Activated CD8-positive, alpha-beta T cell treated with anti-CD3 and anti-CD28 coated beads for 36 hours (primary cell): ENCODE data around the gene UBE2O. TPM values are rescaled to one million over a fixed set of nuclear protein-coding genes. Genes with fewer than 3 reads are reported as not detected.

Source experiments
- ATAC-seq: fragments of 200-7000 bp; cut with Tn5 transposase; one replicate; pipeline ENCODE4 v1.10.0; 2021; ENCODE audit warnings: mild to moderate bottlenecking, moderate library complexity
- CTCF ChIA-PET: fragments of 350-600 bp; sonication (Branson Sonifier 250); formaldehyde crosslinking; loops from one replicate; lab custom pipeline; 2021; ENCODE audit warnings: antibody characterized with exemption; lab: Charles Lee
- POLR2A ChIA-PET: fragments of 350-600 bp; sonication (Branson Sonifier 250); formaldehyde crosslinking; loops from one replicate; lab custom pipeline; 2021; ENCODE audit warnings: antibody characterized with exemption; lab: Charles Lee
- DNase-seq: peaks from one replicate; pipeline ENCODE4 v3.0.0-alpha.2; 2020
- H3K27ac Mint-ChIP-seq: one replicate; pipeline ENCODE4 v1.8.0; 2021; ENCODE audit warnings: mild to moderate bottlenecking, mixed read lengths
- H3K27me3 Mint-ChIP-seq: one replicate; pipeline ENCODE4 v1.8.0; 2021; ENCODE audit warnings: mixed read lengths
- H3K36me3 Mint-ChIP-seq: one replicate; pipeline ENCODE4 v1.8.0; 2021; ENCODE audit warnings: low read depth, mixed read lengths
- H3K4me1 Mint-ChIP-seq: one replicate; pipeline ENCODE4 v1.8.0; 2021; ENCODE audit warnings: low read depth, mixed read lengths
- H3K4me3 Mint-ChIP-seq: one replicate; pipeline ENCODE4 v1.8.0; 2021; ENCODE audit warnings: mild to moderate bottlenecking, moderate library complexity, mixed read lengths
- H3K9me3 Mint-ChIP-seq: one replicate; pipeline ENCODE4 v1.8.0; 2021; ENCODE audit warnings: mixed read lengths
- CTCF ChIP-seq: fragments of 200-600 bp; IDR thresholded peaks from one replicate; pipeline ENCODE4 v1.8.0; 2022; ENCODE audit warnings: antibody characterized with exemption, mild to moderate bottlenecking
- intact Hi-C: fragments of 100-400 bp; cut with micrococcal nuclease; formaldehyde crosslinking; loops from one replicate; pipeline ENCODE4 v1.10.0; 2022
- total RNA-seq, 2 experiments: library from RNA; stranded (reverse); gene quantifications; one replicate each; pipeline ENCODE4 v1.2.3, GENCODE V29; 2021

Gene UBE2O
- 10 to 100 TPM; 36.8 to 39.5 TPM for total RNA-seq

GRCh38 chr17:76452660-76453430, at the start of gene UBE2O:
Gene UBE2O (minus strand): TSS chr17:76453152. CDS start chr17:76453141, 11 bp downstream.
- H3K9me3 Mint-ChIP-seq: no peaks in the 10 kb centered on the region
- peak within 1 kb of the TSS; percentile 90 for H3K4me3 Mint-ChIP-seq
- ChIA-PET POLR2A (interaction anchor here (0.7 to 1.9 kb wide), 8 partner anchors 14 to 476 kb away, joined by 3 to 7 read pairs (median 3); partner anchors contain the start of gene AANAT), CTCF (interaction anchor here (0.7 to 2.9 kb wide), 10 partner anchors 9 to 154 kb away, joined by 3 to 14 read pairs (median 4); partner anchors contain the start of genes AANAT and PRPSAP1)
- DNase-seq (peak; percentile 93), ATAC-seq (peak; percentile 97)
- intact Hi-C loops: no loop called here
- H3K27me3 Mint-ChIP-seq: no peaks in the 10 kb centered on the region
- H3K36me3 Mint-ChIP-seq: peaks cover 7% of the 10 kb centered on the region
- peak within 1 kb of the TSS; percentile 55 for H3K27ac Mint-ChIP-seq
- peak; percentile 42 for TF ChIP-seq CTCF
- H3K4me1 Mint-ChIP-seq: peaks cover 37% of the 10 kb centered on the region

GRCh38 chr17:76501827-76502307, 48.9 kb upstream of the UBE2O start:
- no peaks in the 10 kb centered on the region for H3K36me3 Mint-ChIP-seq
- H3K4me1 Mint-ChIP-seq: peaks cover 42% of the 10 kb centered on the region

GRCh38 chr17:76501018-76501826, 48.3 kb upstream of the UBE2O start, which contains the start of gene RHBDF2:
Gene RHBDF2 (minus strand): TSS chr17:76501423. CDS start chr17:76481524, 19,899 bp downstream.
- no peak for TF ChIP-seq CTCF
- peaks cover 40% of the 10 kb centered on the region for H3K4me1 Mint-ChIP-seq
- ChIA-PET POLR2A (interaction anchor here (0.7 to 4.3 kb wide), 9 partner anchors 10 to 147 kb away, joined by 3 to 16 read pairs (median 4); partner anchors contain the start of genes AANAT, PRPSAP1 and SPHK1), CTCF (interaction anchor here (1.7 to 4.7 kb wide), 4 partner anchors 22 to 104 kb away, joined by 5 to 23 read pairs (median 14); partner anchors contain the start of gene AANAT)
- ATAC-seq (peak; percentile 97), DNase-seq (peak; percentile 95)
- peak within 1 kb of the TSS; percentile 90 for H3K4me3 Mint-ChIP-seq
- H3K36me3 Mint-ChIP-seq: no peaks in the 10 kb centered on the region
- peak within 1 kb of the TSS; percentile 92 for H3K27ac Mint-ChIP-seq
- H3K9me3 Mint-ChIP-seq: no peaks in the 10 kb centered on the region
- H3K27me3 Mint-ChIP-seq: no peaks in the 10 kb centered on the region
- intact Hi-C loops: no loop called here

More at GRCh38 chr17:76501827-76502307, 48.9 kb upstream of the UBE2O start:
- TF ChIP-seq CTCF: no peak
- H3K27me3 Mint-ChIP-seq: no peaks in the 10 kb centered on the region
- peak overlapping the region; percentile 92 for H3K27ac Mint-ChIP-seq
- ChIA-PET POLR2A (interaction anchor here (0.7 to 4.3 kb wide), 5 partner anchors 32 to 148 kb away, joined by 3 to 16 read pairs (median 3); partner anchors contain the start of genes AANAT and PRPSAP1), CTCF (interaction anchor here (1.1 to 4.7 kb wide), 6 partner anchors 21 to 93 kb away, joined by 3 to 23 read pairs (median 5); partner anchors contain the start of genes AANAT and UBE2O)
- no peak for ATAC-seq
- H3K9me3 Mint-ChIP-seq: no peaks in the 10 kb centered on the region
- DNase-seq: no peak
- intact Hi-C loops: no loop called here
- H3K4me3 Mint-ChIP-seq: peak overlapping the region; percentile 90

GRCh38 chr17:76500747-76501017, 47.7 kb upstream of the UBE2O start:
- intact Hi-C loops: no loop called here
- no peak for TF ChIP-seq CTCF
- Mint-ChIP-seq H3K27me3 (no peaks in the 10 kb centered on the region), H3K4me1 (peaks cover 40% of the 10 kb centered on the region), H3K27ac (peak overlapping the region; percentile 57), H3K9me3 (no peaks in the 10 kb centered on the region), H3K4me3 (peak overlapping the region; percentile 90), H3K36me3 (no peaks in the 10 kb centered on the region)
- DNase-seq (no peak), ATAC-seq (no peak)
- POLR2A ChIA-PET: interaction anchor here (0.9 to 4.3 kb wide), 7 partner anchors 9 to 116 kb away, joined by 3 to 16 read pairs (median 5); partner anchors contain the start of genes AANAT and SPHK1
- CTCF ChIA-PET: interaction anchor here (1.9 to 4.7 kb wide), 3 partner anchors 23 to 103 kb away, joined by 5 to 20 read pairs (median 11); partner anchors contain the start of gene AANAT
